HG03135 (cell line): ENCODE results near the gene MAN2A2.

ENCODE experiments used
- ATAC-seq: cut with Tn5 transposase; IDR thresholded peaks from one replicate; pipeline ENCODE4 v1.9.1; 2021; ENCODE audit warnings: mild to moderate bottlenecking, moderate library complexity; ENCODE audit not compliant: unreplicated experiment

The MAN2A2 gene

DNA sequence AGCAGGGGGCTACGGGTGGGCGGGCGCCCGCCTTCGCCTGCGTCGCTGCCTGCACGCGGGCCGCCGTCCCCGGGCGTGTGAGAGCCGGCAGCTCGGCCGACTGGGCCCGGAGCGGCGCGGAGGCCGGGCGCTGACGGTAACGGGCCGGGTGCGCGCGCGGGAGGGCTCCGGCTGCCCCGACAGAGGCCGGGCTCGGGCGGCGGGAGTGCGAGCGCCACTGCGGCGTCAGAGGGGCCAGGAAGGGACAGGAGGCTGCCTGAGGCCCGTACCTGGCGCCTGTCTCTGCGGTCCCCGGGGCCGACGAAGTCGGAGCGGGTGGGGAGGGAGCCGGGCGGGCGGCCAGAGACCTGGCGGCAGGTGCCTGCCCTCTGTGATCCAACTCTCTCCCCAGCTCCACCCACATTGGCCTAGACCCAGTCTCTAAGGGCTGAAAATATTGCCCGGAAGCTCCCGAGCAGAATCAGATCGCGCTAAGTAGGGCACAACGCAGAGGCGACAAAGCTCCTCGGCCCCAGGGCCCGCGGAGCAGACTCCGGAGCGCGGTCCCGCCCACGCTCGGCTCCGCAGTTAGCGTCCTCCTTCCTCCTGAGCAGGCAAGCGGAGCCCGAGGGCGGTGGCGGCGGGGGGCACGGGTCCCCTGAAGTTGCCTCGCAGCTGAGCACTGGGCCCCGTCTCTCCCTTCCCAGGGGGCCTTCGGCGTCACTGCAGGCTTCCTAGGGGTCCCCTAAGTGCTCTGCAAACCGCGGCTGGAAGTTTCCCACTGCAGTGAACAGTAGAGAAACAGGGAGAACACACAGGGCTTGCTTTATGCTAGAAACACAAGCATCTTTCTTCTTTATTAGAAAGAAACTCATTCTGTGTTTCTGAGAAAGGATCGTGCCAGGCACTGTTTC lies at the start of gene MAN2A2:
Gene MAN2A2, plus strand, starts transcription at position 463 of the 893 bp plus-strand sequence. CDS start 906 bp downstream, outside the sequence.
- ATAC-seq = peak; percentile 54

DNA sequence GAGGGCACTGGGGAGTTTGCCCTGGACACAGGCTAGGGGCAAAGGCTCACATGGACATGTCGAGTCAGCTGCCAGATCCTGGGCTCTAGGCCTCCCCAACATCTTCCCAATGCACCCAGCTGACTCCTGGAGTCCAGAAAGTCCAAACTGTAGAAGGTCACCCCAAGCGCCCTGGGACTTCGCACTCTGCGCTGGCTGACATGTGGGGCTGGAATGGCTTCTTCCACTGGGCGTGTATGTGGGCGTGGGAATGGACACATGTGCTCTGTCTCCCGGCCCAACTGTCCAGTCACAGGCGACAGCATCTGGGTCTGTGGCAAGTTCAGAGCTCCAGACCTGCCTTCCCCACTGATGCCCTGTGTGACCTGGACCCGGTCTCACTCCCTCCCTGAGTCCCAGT lies 48.0 kb upstream of the MAN2A2 start:
- no peak for ATAC-seq

DNA sequence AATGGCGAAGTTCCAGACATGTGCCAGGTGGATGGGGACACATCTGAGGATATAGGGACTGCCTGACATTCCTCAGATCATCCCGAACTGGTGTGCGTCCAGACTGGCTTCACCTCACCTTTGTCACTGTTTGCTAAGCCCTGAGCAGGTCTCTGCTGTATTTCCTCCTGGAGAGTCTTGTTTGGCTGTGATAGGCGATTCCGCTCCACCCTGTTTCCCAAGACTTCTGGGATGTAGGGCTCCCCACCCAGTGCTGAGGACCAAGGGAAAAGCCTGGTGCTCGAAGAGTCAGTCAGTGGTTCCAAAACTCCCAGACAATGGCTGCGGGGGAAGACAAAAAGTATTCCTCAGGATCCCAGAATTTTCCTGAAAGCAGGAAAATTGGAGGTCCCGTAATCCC lies 45.8 kb upstream of the MAN2A2 start:
- ATAC-seq = no peak

DNA sequence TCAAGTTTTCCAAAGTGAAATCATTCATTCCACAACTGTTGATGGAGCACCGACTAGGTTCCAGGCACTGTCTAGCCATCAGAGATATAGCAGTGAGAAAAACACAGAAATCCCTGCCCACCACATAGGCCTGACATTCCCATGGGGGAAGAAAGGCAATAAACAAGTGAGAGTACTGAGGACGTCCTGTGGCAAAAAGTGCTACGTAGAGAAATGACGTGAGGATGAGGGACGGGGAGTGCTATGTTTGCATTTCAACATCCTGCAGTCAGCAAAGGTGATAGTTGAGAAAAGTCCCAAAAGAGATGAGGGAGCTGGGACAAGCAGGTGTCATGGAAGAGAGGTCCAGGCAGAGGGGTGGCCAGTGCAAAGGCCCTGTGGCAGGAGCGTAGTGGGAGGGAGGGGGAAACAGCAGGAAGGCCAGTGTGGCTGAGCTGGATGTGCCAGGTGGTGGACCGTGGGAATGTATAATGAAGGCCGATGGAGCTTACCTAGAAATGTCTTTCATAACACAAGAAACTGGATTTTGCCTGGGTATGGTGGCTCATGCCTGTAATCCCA lies 45.1 kb upstream of the MAN2A2 start:
- no peak for ATAC-seq

DNA sequence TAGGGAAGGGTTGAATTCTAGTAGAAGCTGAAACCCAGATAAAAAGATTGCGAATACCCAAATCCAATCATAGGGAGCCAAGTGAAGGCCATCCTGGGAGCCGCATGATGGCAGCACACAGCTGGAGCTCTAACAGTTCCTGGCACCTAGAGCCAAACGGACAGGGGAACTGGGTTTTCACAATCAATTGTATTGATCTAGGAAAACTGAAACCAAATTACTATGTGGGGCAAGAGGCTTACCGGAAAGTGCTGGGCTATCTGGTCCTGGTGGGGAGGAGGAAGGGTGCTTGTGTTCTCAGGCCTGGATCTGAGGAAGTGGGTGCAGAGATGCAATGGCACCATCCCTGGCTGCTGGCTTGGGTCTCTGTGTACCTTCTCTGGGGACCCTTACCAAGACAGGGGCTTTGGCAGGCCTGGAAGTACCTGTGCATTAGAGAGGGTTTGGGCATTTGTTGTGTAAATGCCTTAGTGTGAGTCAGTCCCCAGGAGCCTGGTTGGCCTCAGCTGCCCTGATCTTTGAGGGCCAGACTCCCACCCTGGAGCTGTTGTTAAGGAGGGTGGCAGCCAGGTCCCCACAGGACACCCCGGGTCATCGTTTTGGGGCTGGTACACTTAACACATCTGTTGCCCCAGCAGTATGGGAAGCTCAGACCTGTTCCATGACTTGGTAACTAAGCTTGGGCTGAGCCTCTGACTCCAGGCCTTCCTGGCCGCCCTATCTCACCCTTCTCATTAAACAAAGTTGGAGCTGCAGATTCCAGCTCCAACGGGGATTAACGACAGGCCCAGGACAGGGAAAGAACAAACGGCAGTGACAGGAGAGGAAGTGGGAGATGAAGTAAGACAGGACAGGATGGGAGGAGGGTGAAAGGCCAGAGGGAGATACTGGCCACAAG lies 43.6 kb upstream of the MAN2A2 start:
- ATAC-seq = no peak

DNA sequence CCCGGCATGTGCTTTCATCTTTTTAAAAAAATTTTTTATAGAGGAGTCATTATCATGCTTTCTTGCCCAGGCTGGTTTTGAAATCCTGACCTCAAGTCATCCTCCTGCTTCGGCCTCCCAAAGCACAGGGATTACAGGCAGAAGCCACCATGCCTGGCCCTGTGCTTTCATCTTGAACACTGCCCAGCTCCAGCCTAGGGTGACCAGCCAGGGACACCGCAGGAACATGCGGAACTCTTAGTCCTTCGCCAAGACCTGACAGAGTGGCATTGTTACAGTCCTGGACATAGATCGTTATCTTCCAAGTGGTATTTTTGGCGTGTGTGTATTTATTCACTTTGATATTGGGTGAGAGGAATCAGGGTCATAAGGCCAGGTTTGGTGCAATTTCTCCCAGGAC lies 42.7 kb upstream of the MAN2A2 start:
- ATAC-seq = no peak

DNA sequence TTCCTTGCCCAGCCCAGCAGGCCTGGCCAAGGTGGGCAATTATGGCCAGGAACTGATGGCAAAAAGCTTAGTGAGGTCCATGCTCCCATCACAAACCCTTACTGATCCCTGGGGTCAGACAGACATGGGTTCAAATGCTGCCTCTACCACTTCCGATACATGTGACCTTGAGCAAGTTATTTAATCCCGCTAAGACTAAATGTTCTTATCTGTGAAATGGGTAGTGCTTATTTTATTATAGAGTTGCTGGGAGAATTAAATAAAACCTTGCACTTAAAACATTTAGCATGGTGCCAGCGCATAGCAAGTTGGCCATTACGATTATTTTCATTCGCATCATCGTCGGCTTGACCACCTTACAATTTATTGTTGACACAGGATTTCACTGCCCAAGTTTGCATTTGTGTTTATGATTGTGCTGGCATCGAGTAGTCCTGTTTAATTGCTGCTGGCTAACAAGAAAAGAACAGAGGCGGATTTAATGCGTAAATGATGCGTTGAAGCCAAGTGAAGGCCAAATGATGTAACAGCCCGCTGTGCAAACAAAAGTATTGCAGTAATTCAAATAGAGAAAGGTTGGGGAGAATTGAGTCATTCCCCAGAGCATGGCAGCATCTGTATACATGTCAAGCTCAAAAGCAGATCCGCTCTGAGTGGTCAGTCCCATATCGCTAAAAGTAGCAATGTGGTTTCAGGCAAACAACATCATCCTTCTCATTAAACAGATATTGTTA lies 42.0 kb upstream of the MAN2A2 start:
- ATAC-seq = no peak

DNA sequence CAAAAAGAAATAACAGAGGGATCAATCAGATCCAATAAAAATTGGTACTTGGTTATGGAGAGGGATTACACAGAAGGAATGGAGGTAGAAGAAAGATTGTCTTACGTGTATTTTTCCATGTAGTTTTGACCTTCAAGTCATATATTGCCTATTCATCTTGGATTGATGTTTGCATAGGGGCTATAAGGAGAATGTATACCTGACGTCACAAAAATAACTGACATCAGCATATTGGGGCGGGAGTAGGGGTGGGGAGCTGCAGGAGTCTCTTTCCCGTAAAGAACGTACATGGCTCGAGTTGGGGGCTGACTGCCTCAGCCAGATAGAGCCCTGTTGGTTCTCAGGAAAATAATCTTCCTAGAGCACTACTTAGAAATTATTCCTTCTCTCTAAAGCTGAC lies 40.6 kb upstream of the MAN2A2 start:
- ATAC-seq = no peak

DNA sequence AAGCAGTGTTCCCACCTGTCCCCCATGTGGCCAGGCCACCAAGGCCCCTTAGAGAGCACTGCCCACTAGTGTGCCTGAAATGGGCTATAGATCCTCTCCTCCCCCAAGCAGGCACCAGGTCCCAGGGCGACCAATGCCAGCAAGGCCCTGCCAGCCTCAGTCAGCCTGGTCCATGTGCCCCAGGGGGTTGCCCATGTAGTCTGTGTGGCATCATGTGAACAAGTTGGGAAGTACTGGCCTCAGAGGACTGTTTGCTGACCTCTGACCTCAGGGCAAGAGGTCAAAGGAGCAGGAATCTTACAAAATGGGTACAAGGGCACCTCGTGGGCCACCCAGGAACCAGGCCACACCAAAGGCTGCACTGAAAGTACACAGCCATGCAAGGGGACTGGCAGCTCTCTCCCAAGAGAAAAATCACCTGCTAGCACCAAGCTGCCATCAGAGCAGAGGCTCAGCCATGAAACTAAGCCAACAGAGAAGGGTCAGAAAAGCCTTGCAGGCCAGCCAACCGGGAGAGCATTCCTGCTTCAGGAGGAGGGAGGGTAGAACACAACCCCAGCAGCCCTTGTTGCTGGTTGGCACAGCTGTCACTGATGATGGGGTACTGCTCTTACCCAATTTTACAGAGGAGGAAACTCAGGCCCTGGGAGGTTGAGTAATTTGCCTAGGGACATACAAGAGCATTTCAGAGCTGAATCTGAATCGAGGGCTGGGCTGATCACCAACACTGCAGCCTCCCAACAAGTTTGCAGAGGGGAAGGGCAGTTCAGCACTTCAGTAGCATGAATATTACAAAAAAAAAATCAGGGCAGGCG lies 39.9 kb upstream of the MAN2A2 start:
- ATAC-seq = no peak

DNA sequence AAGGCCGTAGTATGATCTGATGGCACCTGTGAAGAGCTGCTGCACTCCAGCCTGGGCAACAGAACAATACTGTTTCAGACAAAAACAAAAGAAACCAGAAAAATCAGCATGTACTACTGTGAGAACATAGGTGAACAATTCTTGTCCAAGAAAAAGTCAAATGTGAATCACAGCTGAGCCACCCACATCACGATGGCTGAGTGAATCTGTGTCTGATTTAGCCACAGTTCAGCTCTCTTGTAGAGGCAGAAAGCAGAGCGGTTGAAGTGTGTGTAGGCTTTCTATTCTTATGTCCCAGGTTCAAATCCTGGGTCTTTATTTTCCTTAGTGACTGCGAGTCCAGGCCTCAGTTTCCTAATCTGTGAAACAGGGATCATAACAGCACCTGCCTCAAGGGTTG lies 39.1 kb upstream of the MAN2A2 start:
- ATAC-seq = no peak

DNA sequence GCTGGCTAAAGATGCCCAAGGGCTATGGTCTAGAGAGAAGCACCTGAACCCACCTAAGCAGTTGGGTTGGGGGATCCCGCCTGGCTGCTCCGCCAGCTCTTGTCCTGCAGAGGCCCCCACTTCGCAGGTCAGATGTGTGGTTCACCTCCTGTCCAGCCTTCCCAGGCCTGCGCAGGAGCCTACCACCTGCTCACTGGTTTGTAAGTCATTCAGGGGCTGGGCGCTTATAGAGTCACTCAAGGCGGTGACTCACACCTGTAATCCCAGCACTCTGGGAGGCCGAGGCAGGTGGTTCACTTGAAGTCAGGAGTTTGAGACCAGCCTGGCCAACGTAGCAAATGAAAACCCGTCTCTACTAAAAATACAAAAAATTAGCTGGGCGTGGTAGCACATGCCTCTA lies 38.6 kb upstream of the MAN2A2 start:
- ATAC-seq = no peak

DNA sequence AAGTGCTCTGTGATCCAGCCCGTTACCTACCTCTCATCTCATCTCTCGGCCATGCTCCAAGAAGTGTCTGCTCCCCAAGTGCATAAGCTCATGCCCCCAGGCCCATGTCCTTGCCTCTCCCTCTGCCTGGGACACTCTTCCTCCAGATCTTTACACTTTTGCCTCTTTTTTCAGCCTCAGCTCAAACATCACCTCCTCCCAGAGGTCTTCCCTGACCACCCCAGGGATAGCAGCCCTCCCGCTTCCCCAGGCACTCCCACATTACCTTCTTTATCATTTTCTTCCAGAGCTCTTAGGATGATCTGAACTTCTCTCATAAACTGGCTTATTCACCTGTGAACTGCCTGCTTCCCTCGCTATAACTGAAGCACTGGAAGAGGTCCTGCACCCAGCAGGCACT lies 37.4 kb upstream of the MAN2A2 start:
- ATAC-seq = no peak

DNA sequence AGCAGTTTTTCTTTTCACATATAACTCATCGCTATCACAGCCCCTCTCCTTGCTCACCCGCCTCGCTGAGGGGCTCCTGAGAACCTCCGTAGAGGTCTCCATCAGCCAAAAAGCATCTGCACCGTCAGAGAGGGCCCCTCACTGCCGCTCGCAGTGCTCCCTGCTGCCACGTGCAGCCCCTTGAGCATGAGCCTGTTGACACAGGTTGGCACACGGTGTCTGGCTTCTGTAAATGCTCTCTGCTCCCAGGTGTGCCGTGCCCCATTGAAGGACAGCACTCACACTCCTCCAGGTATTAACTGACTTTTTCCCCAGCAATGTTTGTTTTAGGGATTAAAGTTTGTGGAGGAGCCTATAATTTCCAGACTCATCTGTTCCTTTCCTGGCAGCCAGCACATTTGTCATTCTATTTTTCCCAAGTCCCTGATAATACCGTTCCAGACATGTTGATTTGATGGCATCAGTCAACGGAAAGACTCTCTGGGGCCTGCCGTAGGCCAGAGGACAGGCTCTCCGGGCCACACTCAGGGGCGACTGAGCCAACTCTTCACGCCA lies 36.9 kb upstream of the MAN2A2 start:
- no peak for ATAC-seq

DNA sequence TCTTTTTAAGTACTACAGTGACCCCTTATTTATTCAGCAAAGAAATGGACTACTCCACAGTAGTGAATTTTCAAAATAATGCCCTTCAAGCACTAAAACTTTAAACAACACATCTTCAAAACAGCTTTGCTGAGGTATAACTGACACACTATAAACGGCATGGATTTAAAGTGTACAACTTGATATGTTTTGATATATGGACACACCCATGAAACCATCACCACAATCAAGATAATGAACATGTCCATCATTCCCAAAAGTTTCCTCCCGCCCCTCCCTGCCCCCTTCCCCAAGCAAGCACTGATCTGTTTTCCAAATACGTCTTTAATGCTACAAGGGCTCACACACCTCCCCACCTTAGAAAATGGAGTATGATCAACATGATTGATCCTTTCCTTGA lies 36.3 kb upstream of the MAN2A2 start:
- ATAC-seq = no peak

DNA sequence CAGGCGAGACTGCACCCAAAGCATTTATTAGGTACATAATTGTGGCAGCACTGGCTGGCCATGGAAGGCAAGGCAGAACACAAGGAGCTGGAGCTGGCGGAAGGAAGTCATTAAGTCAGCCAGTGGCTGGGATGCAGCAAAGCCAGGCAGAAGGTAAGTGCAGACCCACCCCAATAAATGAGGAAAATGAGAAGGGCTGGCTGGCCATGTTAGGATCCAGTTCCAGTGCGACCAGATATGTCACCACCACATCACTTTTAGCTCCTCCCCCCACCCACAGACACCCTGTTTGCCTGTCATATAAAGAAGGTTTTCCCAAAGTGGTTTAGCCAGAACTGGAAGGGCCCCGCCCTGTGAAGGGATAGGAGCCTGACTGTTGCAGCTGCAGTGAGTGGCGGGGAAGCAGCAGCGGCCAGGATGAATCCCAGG lies 34.8 kb upstream of the MAN2A2 start, which contains the start of gene FURIN:
Gene FURIN, plus strand, starts transcription at position 328 of the 429 bp plus-strand sequence. CDS start 7,153 bp downstream, outside the sequence.
- ATAC-seq = no peak

DNA sequence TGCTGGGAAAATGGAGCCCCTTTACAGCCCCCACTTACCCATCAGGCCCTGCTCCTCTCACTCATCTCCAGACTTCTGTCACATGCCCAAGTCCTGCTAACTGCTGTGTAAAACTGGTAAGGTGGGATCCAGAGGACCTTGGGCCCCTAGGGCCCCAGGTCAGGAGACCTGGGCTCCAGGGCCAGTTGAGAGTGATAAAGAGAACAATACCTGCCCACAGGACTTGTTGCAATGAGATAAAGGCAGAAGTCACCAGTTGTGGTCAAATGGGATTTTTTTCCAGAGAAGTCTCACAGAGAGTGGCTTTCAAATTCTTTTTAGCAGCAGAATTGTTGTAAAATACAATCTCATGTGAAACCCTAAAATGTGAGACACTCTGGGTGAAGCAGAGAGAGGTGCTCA lies 34.0 kb upstream of the MAN2A2 start:
- no peak for ATAC-seq

DNA sequence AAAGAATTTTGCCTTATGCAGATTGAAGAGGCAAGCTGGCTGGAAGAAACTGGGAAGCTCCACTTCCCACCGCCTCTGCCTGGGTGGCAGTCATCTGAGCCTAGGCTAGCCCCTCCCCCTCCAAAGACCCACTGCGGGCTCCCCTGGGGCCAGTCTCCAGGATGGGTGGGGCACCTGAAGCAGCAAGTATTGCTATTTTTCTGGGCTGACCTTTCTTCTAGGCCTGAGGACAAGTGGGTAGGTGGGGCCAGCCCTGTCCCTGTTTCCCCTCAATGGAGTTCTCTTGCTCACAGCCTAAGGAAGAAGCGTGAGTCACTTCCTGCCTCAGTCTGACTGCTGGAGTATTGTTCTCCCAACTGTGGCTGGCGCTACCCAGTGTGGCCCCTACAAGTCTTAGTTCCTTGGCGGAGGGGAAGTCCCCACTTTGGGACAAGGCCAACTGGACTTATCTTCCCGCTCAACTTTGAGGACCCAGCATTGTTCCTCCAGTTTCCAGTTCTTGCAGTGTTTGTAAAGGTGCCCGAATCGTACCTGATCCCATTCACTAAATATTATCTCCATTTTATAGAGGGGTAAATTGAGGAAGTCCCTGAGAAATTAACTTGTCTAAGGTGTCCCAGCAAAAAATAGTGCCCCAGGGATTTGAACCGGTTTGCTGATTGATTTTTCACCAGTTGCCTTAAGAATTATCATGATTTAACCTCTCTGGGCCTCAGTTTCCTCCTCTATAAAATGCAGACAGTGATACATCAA lies 33.3 kb upstream of the MAN2A2 start:
- ATAC-seq = no peak

DNA sequence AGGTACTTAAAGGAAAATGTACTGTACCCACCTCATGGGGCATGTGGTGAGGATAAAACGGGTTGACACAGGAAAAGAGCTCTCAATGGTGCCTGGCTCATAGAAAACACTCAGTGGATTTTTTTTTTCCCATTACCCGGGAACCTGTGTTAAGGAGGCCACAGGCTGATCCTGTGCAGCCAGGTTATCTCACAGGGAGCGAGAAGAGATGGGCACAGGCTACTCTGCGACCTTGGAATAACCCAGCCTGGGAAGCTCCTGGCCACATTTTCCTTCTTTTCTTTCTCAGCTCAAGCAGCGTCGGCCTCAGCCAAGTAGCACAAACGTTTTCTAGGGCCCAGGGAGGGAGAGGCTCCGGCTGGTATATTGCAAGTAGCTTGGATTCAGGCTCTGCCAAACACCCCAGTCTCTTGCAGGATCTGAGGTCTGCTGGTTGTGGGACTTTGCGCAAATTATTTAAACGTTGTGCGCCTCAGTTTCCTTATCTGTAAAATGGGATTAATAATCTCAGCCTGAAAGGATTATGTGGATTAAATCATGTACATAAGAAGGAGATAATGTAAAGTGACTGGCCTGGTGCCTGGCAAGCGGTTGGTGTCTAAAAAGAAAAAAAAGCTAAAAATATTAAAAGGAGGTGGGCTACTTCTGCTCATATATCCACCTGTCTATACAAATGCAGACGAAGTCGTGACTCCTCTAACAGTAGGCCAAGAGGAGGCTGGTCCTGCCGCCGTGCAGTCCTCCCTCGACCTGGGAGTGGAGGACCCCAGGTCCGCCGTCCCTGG lies 32.6 kb upstream of the MAN2A2 start:
- no peak for ATAC-seq
